Measurements from ENCODE around the gene BCAT1. TPM values are rescaled to one million over a fixed set of nuclear protein-coding genes. Genes with fewer than 3 reads are reported as not detected.

Gene BCAT1
- total and polyA plus RNA-seq, 9 of the 15 experiments (the other 6 are each of a cell fraction or from before 2014, with no cell fraction given), result 38.5 to 157 (median 66.8) TPM

DNA sequence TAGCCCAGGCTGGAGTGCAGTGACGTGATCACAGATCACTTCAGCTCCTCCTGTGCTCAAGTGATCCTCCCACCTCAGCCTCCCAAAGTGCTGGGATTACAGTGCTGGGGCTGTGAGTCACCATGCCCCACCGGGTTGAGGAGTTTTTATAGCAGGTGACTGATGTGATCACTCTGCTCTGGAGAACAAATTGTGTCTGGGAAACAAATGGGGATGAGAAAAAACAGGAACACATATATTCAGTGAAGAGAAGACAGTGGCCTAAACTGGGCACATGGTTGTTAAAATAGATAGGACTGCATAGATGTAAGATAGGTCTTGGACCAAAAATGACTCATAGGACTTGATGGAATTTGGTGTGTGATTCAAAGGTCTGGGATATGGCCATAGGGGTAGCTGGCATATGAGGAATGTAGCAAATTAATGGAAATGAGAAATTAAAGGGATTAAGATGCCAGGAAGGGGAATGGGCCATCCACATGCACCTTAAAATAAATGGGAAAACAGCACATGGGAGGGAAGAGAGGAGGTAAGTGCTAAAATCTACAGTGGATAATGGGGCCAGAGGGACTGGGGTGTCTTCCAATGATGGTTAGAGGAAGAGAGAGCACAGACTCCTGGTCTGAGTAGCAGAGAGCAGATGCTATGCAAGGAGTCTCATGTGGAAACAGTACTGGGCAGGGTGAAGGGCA is 11.2 kb downstream of the BCAT1 start (continued):
- TF ChIP-seq, protein P1, sequence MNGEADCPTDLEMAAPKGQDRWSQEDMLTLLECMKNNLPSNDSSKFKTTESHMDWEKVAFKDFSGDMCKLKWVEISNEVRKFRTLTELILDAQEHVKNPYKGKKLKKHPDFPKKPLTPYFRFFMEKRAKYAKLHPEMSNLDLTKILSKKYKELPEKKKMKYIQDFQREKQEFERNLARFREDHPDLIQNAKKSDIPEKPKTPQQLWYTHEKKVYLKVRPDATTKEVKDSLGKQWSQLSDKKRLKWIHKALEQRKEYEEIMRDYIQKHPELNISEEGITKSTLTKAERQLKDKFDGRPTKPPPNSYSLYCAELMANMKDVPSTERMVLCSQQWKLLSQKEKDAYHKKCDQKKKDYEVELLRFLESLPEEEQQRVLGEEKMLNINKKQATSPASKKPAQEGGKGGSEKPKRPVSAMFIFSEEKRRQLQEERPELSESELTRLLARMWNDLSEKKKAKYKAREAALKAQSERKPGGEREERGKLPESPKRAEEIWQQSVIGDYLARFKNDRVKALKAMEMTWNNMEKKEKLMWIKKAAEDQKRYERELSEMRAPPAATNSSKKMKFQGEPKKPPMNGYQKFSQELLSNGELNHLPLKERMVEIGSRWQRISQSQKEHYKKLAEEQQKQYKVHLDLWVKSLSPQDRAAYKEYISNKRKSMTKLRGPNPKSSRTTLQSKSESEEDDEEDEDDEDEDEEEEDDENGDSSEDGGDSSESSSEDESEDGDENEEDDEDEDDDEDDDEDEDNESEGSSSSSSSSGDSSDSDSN (IDR thresholded peaks at IDR 0.05; ENCODE audit: borderline replicate concordance in 1 of 2, low read depth in 2 of 2, low read length in 2 of 2), result no peak
- TF ChIP-seq SMARCC2 (IDR thresholded peaks at IDR 0.05; ENCODE audit: low read depth) (0 out of 2 replicates have a peak, but pooled peaks have one; percentile 26), HMG20B (CRISPR knock-in tag; IDR thresholded peaks at IDR 0.05) (no peak), ZNF395 (CRISPR knock-in tag; IDR thresholded peaks at IDR 0.05) (peak; percentile 47; the same call in 1 of the 2 replicates), MCM7 (IDR thresholded peaks at IDR 0.05) (no peak), ZNF263 (CRISPR knock-in tag; IDR thresholded peaks at IDR 0.05; ENCODE audit: borderline replicate concordance) (peak; percentile 63; the same call in 1 of the 2 replicates), ZNF224 (CRISPR knock-in tag; IDR thresholded peaks at IDR 0.05) (no peak), MECOM (CRISPR knock-in tag; IDR thresholded peaks at IDR 0.05) (no peak), SPI1 (IDR thresholded peaks at IDR 0.05; ENCODE audit: borderline replicate concordance, low read depth, low read length) (peak; percentile 15; the same call in 1 of the 2 replicates), ZNF124 (CRISPR knock-in tag; IDR thresholded peaks at IDR 0.05) (no peak), JUND (IDR thresholded peaks at IDR 0.05; ENCODE audit: borderline replicate concordance, low read depth, low read length) (peak; percentile 79), JUND (tag; IDR thresholded peaks at IDR 0.05; ENCODE audit: borderline replicate concordance, low read depth, low read length) (peak; percentile 53; the same call in 1 of the 3 replicates), ELK1 (CRISPR knock-in tag; IDR thresholded peaks at IDR 0.05) (no peak), IRF1 (CRISPR knock-in tag; IDR thresholded peaks at IDR 0.05; ENCODE audit: borderline replicate concordance) (no peak), HDAC8 (tag; IDR thresholded peaks at IDR 0.05) (no peak), ZNF668 (CRISPR knock-in tag; IDR thresholded peaks at IDR 0.05) (no peak), CXXC5 (CRISPR knock-in tag; IDR thresholded peaks at IDR 0.05) (no peak), ZNF184 (CRISPR knock-in tag; IDR thresholded peaks at IDR 0.05) (no peak), ZEB2 (IDR thresholded peaks at IDR 0.05) (0 out of 2 replicates have a peak, but pooled peaks have one; percentile 43), BHLHE40 (IDR thresholded peaks at IDR 0.05; ENCODE audit: low read length) (peak; percentile 28; the same call in 1 of the 2 replicates)
- TF ChIP-seq, protein P2, sequence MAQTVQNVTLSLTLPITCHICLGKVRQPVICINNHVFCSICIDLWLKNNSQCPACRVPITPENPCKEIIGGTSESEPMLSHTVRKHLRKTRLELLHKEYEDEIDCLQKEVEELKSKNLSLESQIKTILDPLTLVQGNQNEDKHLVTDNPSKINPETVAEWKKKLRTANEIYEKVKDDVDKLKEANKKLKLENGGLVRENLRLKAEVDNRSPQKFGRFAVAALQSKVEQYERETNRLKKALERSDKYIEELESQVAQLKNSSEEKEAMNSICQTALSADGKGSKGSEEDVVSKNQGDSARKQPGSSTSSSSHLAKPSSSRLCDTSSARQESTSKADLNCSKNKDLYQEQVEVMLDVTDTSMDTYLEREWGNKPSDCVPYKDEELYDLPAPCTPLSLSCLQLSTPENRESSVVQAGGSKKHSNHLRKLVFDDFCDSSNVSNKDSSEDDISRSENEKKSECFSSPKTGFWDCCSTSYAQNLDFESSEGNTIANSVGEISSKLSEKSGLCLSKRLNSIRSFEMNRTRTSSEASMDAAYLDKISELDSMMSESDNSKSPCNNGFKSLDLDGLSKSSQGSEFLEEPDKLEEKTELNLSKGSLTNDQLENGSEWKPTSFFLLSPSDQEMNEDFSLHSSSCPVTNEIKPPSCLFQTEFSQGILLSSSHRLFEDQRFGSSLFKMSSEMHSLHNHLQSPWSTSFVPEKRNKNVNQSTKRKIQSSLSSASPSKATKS (CRISPR knock-in tag; IDR thresholded peaks at IDR 0.05), result no peak
